ENCODE data around the gene CRAMP1. TPM values are rescaled to one million over a fixed set of nuclear protein-coding genes. Genes with fewer than 3 reads are reported as not detected.
A peak's percentile ranks its signal among the peaks of the same experiment; 100 is the strongest.

The CRAMP1 gene
- total and polyA plus RNA-seq, 7 donors, result 3.3 to 13.1 (median 8.6) TPM

- no peaks in the 10 kb centered on the region for H3K36me3 ChIP-seq (ENCODE audit: insufficient read depth in 1 of 2, low read depth in 1 of 2)
- intact Hi-C loops (cut with DNase I), result loop anchor here (5.0 to 10.0 kb wide), 4 partner anchors 63 to 332 kb away; partner anchors contain the start of genes CRAMP1 (in 2 of the 2), IFT140 (in 2 of the 2), EME2 (in 1 of the 2) and MRPS34 (in 1 of the 2)
- H3K9me3 ChIP-seq, result no peaks in the 10 kb centered on the region
- ATAC-seq, result no peak
- whole genome bisulfite sequencing, 3 donors, result 75 to 78% (median 76%) methylated on average over 15 of the region's 15 CpGs
- no peak overlapping the region for H3K27ac ChIP-seq
- no peak for TF ChIP-seq CTCF (IDR thresholded peaks at IDR 0.05)
- no peak overlapping the region for H3K4me3 ChIP-seq
- no peak for DNase-seq
- peaks cover 29% of the 10 kb centered on the region for H3K4me1 ChIP-seq
- H3K27me3 ChIP-seq (ENCODE audit: insufficient read depth in 3 of 3, low read length in 2 of 3), result no peaks in the 10 kb centered on the region
These were observed 97.2 kb downstream of the CRAMP1 start for GRCh38 chr16:1709356-1709755.

- no peaks in the 10 kb centered on the region for H3K9me3 ChIP-seq
- H3K4me3 ChIP-seq, result no peak overlapping the region
- TF ChIP-seq CTCF (IDR thresholded peaks at IDR 0.05), result no peak
- 83 to 87% (median 83%) methylated on average over 17 of the region's 17 CpGs for WGBS, 3 donors
- H3K36me3 ChIP-seq (ENCODE audit: insufficient read depth in 1 of 2, low read depth in 1 of 2), result no peaks in the 10 kb centered on the region
- H3K27ac ChIP-seq, result no peak overlapping the region
- no peaks in the 10 kb centered on the region for H3K27me3 ChIP-seq (ENCODE audit: insufficient read depth in 3 of 3, low read length in 2 of 3)
- no peak for DNase-seq
- peaks cover 31% of the 10 kb centered on the region for H3K4me1 ChIP-seq
- ATAC-seq, result no peak
- intact Hi-C loops (cut with DNase I), result no loop called here
These were observed 98.8 kb downstream of the CRAMP1 start for GRCh38 chr16:1710811-1711507.

GRCh38 chr16:1712791-1713261 is 100.7 kb downstream of the CRAMP1 start:
- H3K27ac ChIP-seq, result no peak overlapping the region
- TF ChIP-seq CTCF (IDR thresholded peaks at IDR 0.05), result no peak
- peaks cover 25% of the 10 kb centered on the region for H3K4me1 ChIP-seq
- ATAC-seq (no peak), DNase-seq (no peak)
- no peak overlapping the region for H3K4me3 ChIP-seq
- no peaks in the 10 kb centered on the region for H3K27me3 ChIP-seq (ENCODE audit: insufficient read depth in 3 of 3, low read length in 2 of 3)
- H3K9me3 ChIP-seq, result no peaks in the 10 kb centered on the region
- intact Hi-C loops (cut with DNase I), result no loop called here
- 71 to 75% (median 75%) methylated on average over 14 of the region's 14 CpGs for WGBS, 3 donors
- no peaks in the 10 kb centered on the region for H3K36me3 ChIP-seq (ENCODE audit: insufficient read depth in 1 of 2, low read depth in 1 of 2)

- H3K4me1 ChIP-seq, result peaks cover 20% of the 10 kb centered on the region
- H3K27ac ChIP-seq, result no peak overlapping the region
- DNase-seq (peak in 1 of 2 donors; percentile 12), ATAC-seq (no peak)
- no peak for TF ChIP-seq CTCF (IDR thresholded peaks at IDR 0.05)
- H3K27me3 ChIP-seq (ENCODE audit: insufficient read depth in 3 of 3, low read length in 2 of 3), result no peaks in the 10 kb centered on the region
- no peaks in the 10 kb centered on the region for H3K36me3 ChIP-seq (ENCODE audit: insufficient read depth in 1 of 2, low read depth in 1 of 2)
- intact Hi-C loops (cut with DNase I), result no loop called here
- 76 to 83% (median 82%) methylated on average over 7 of the region's 7 CpGs for whole genome bisulfite sequencing, 3 donors
- H3K4me3 ChIP-seq, result no peak overlapping the region
- no peaks in the 10 kb centered on the region for H3K9me3 ChIP-seq
These were observed 101.2 kb downstream of the CRAMP1 start for GRCh38 chr16:1713331-1713730.

Data from psoas muscle (tissue), 8 donors.